OCI-LY7 (cell line): Measurements from ENCODE around the gene HLA-DPA1. TPM values are rescaled to one million over a fixed set of nuclear protein-coding genes. Genes with fewer than 3 reads are reported as not detected.
A peak's percentile ranks its signal among the peaks of the same experiment; 100 is the strongest.

Experiments used
- BruUV-seq: library from RNA; stranded (reverse); fragments of 400-500 nt; replicated peaks from 2 replicates; lab custom pipeline; 2021; lab: Mats Ljungman, UMichigan
- CTCF ChIA-PET: fragments of 300-600 bp; sonication (Branson Sonifier 250); formaldehyde crosslinking; loops from one replicate; lab custom pipeline; 2022; ENCODE audit warnings: antibody characterized with exemption; ENCODE audit not compliant: unreplicated experiment; lab: Charles Lee
- POLR2A ChIA-PET: fragments of 300-600 bp; sonication (Branson Sonifier 250); formaldehyde crosslinking; loops from one replicate; lab custom pipeline; 2022; ENCODE audit warnings: antibody characterized with exemption; lab: Charles Lee
- DNase-seq: peaks from one replicate; pipeline ENCODE4 v3.0.0-alpha.2; 2015; ENCODE audit warnings: low spot score
- H2AFZ ChIP-seq: fragments of 200-600 bp; sonication (generic), shearing (Covaris generic); 2 replicates; pipeline ENCODE4 v1.6.1; 2014; ENCODE audit warnings: mild to moderate bottlenecking, antibody characterized with exemption, low read length, moderate library complexity
- H3K27ac ChIP-seq: fragments of 200-600 bp; sonication (generic); 2 replicates; pipeline ENCODE4 v1.5.1; 2014; ENCODE audit warnings: mixed run types, low read depth, mild to moderate bottlenecking, moderate library complexity, low read length, inconsistent platforms; ENCODE audit not compliant: poor library complexity, severe bottlenecking
- H3K36me3 ChIP-seq: fragments of 200-600 bp; sonication (generic); 2 replicates; pipeline ENCODE4 v1.6.1; 2014; ENCODE audit warnings: mild to moderate bottlenecking, antibody characterized with exemption, low read length, moderate library complexity, mixed read lengths; ENCODE audit not compliant: insufficient read depth
- H3K4me1 ChIP-seq: fragments of 200-600 bp; sonication (generic); 2 replicates; pipeline ENCODE4 v1.5.1; 2014; ENCODE audit warnings: mild to moderate bottlenecking, low read length; ENCODE audit not compliant: insufficient read depth, poor library complexity, severe bottlenecking
- H3K4me2 ChIP-seq: fragments of 200-600 bp; sonication (generic); 2 replicates; pipeline ENCODE4 v1.6.1; 2014; ENCODE audit warnings: mild to moderate bottlenecking, low read length
- H3K4me3 ChIP-seq: fragments of 200-600 bp; sonication (generic); 2 replicates; pipeline ENCODE4 v1.5.1; 2014; ENCODE audit warnings: mild to moderate bottlenecking, low read depth, low read length; ENCODE audit not compliant: poor library complexity, severe bottlenecking
- H3K79me2 ChIP-seq: fragments of 200-600 bp; sonication (generic); 2 replicates; pipeline ENCODE4 v1.6.1; 2016; ENCODE audit warnings: low read depth, mild to moderate bottlenecking, low read length, moderate library complexity, mixed read lengths; ENCODE audit not compliant: insufficient read depth
- H3K9me2 ChIP-seq: fragments of 200-600 bp; sonication (generic); 2 replicates; pipeline ENCODE4 v1.6.1; 2016; ENCODE audit warnings: mild to moderate bottlenecking, low read length, mixed read lengths; ENCODE audit not compliant: insufficient read depth
- H3K9me3 ChIP-seq: fragments of 200-600 bp; sonication (generic); 2 replicates; pipeline ENCODE4 v1.6.1; 2014; ENCODE audit warnings: mild to moderate bottlenecking, mixed run types, low read length, mixed read lengths
- H4K20me1 ChIP-seq: fragments of 200-600 bp; sonication (generic); 2 replicates; pipeline ENCODE4 v1.6.1; 2014; ENCODE audit warnings: mild to moderate bottlenecking, antibody characterized with exemption, low read length, moderate library complexity, mixed read lengths; ENCODE audit not compliant: insufficient read depth
- CTCF ChIP-seq: fragments of 200-600 bp; sonication (generic); conservative IDR thresholded peaks from 2 replicates; pipeline ENCODE4 v1.5.1; 2014; ENCODE audit warnings: mild to moderate bottlenecking, antibody characterized with exemption, low read length, moderate library complexity, mixed read lengths
- EZH2phosphoT487 ChIP-seq: fragments of 200-600 bp; sonication (generic); IDR thresholded peaks from 2 replicates; pipeline ENCODE4 v1.6.1; 2018; ENCODE audit warnings: low read depth, borderline replicate concordance, mild to moderate bottlenecking, mixed run types, antibody characterized with exemption, low read length, moderate library complexity, mixed read lengths
- intact Hi-C: fragments of 100-400 bp; cut with micrococcal nuclease; formaldehyde crosslinking; loops from one replicate; pipeline ENCODE4 v1.10.0; 2022; ENCODE audit not compliant: unreplicated experiment
- total RNA-seq, 2 experiments: library from RNA; depleted of rRNA in 1 of 2; stranded (reverse); fragments of >200 nt in 1 of 2; shearing (Covaris generic) in 1 of 2; gene quantifications; 2 replicates each; pipeline ENCODE4 v1.2.3, GENCODE V29; 2014 to 2022

The HLA-DPA1 gene
- total RNA-seq, 2 experiments from 2014 or later: 253 to 388 TPM

- Histone ChIP-seq H3K27ac (no peak overlapping the region), H4K20me1 (no peaks in the 10 kb centered on the region), H3K9me2 (no peaks in the 10 kb centered on the region), H3K4me1 (no peaks in the 10 kb centered on the region), H3K4me3 (no peak overlapping the region), H2AFZ (no peak overlapping the region), H3K36me3 (peaks cover 74% of the 10 kb centered on the region), H3K79me2 (no peaks in the 10 kb centered on the region), H3K9me3 (no peaks in the 10 kb centered on the region), H3K4me2 (no peak overlapping the region)
- no TSS peak for BruUV-seq
- CTCF ChIA-PET: no interaction called here
- POLR2A ChIA-PET: no interaction called here
- TF ChIP-seq CTCF: no peak
- no peak for TF ChIP-seq EZH2phosphoT487
- intact Hi-C loops: no loop called here
- DNase-seq: no peak
These were observed 12.2 kb upstream of the HLA-DPA1 start for GRCh38 chr6:33085627-33086026.

GRCh38 chr6:33082702-33083101 lies 9.3 kb upstream of the HLA-DPA1 start:
- POLR2A ChIA-PET: interaction anchor here (0.9 to 1.1 kb wide), 2 partner anchors 10 to 53 kb away, joined by 3 to 4 read pairs; no protein-coding TSS in a partner anchor
- H3K79me2 ChIP-seq: peaks cover 11% of the 10 kb centered on the region; the same call in 1 of the 2 replicates

More at GRCh38 chr6:33082702-33083101, 9.3 kb upstream of the HLA-DPA1 start:
- H3K9me3 ChIP-seq: no peaks in the 10 kb centered on the region
- H3K36me3 ChIP-seq: peaks cover 80% of the 10 kb centered on the region
- TF ChIP-seq EZH2phosphoT487 (no peak), CTCF (peak; percentile 78)
- DNase-seq: peak; percentile 59
- H2AFZ ChIP-seq: no peak overlapping the region
- H3K4me2 ChIP-seq: no peak overlapping the region
- H3K27ac ChIP-seq: no peak overlapping the region
- intact Hi-C loops: loop anchor here (1.0 kb wide), 1 partner anchor 67 kb away; no protein-coding TSS in a partner anchor
- BruUV-seq: no TSS peak
- no peak overlapping the region for H3K4me3 ChIP-seq
- CTCF ChIA-PET: no interaction called here
- peaks cover 15% of the 10 kb centered on the region for H3K4me1 ChIP-seq
- H3K9me2 ChIP-seq: no peaks in the 10 kb centered on the region
- no peaks in the 10 kb centered on the region for H4K20me1 ChIP-seq
